Brain pericyte (primary cell): Measurements from ENCODE around the gene NME3.
"Not testable (repeated sequence)": the region's sequence is repeated elsewhere in the genome, so short reads cannot be mapped to it uniquely, and the experiment has no call there.

Source experiments
- DNase-seq: peaks from one replicate; pipeline ENCODE4 v3.0.0-alpha.2; 2012; ENCODE audit warnings: low read depth, low spot score

The NME3 gene

DNA sequence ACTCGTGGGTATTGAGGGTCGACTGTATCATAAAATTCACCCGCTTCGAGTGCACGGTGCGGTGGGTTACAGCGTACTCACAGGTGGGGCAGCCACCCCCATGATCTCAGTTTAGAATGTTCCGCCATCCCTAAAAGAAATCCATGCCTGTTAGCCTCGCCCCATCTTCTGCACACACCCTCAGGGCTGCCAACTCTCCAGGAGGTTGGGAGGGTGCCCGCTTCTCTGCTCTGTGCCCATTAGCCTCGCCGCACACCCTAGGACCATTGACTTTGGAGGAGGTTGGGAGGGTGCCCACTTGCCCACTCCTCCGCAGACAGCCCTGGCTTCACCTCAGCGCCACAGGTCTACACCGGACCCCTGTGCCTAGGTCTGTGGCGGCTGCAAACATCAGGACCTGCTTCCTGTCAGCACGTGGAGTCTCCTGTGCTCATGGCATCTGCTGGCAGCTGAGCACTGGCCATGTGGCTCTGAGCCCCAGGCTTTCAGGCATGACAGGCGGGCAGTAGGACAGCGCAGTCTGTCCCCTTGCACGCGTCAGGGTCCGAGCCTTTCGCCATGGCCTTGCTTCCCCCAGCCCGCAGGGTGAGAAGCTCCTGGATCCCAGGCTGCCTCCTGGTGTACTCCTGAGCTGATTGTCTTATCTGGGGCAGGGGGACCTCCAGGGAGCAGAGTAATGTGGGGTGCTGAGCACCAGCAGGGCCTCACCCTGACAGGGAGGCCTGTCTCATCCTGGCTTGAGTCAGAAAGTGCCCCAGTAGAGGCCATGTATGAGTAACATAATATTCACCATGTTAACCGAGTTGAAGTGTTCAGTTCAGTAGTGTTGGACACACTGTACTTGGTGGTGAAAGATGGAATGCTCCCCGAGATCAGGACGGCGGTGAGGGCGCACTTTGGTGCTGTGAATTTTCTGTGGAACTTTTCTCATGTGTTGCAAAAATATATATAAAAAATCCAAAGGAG lies 21.9 kb downstream of the NME3 start:
- no peak for DNase-seq

- DNase-seq = no peak
Observed at GRCh38 chr16:1747934-1748333, 23.4 kb downstream of the NME3 start.

- no peak for DNase-seq
Observed at GRCh38 chr16:1746693-1747195, 24.6 kb downstream of the NME3 start.

DNA sequence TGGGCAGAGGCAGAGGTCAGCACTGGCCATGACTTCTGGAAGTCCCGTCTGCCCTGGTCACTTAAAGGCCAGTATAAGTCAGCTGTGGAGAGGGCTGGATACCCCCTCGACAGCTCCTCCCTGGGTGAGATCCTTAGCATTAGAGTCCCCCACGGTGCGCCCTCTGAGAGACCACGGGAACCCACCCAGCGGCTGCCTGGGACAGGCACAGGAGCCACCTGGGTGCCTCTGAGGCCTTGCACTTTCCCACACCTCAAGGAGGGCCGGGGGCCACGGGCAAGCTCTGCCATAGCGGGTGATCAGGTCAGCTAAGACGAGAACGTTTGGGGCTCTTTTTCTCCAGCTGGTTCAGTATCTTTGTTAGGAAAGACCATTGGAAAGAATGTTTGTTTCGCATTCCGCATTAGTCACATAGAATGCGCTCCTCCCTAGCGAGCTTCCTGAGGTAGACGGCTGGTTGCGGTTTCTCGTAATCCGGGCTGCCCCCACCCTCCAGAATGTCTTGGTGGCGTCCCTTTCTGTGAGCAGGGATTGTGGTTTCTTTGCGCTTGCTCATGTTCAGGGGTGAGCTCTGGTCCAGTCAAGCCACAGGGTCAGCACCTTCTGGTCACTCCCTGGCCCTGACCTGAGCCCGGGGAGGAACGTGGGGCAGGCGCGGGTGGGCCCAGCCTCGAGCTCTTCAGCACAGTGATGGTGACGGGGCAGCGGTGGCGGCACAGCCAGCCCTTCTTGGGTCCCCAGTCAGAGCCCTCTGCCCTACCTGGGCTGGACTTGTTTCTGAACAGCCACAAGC lies 25.2 kb downstream of the NME3 start:
- DNase-seq = no peak

DNA sequence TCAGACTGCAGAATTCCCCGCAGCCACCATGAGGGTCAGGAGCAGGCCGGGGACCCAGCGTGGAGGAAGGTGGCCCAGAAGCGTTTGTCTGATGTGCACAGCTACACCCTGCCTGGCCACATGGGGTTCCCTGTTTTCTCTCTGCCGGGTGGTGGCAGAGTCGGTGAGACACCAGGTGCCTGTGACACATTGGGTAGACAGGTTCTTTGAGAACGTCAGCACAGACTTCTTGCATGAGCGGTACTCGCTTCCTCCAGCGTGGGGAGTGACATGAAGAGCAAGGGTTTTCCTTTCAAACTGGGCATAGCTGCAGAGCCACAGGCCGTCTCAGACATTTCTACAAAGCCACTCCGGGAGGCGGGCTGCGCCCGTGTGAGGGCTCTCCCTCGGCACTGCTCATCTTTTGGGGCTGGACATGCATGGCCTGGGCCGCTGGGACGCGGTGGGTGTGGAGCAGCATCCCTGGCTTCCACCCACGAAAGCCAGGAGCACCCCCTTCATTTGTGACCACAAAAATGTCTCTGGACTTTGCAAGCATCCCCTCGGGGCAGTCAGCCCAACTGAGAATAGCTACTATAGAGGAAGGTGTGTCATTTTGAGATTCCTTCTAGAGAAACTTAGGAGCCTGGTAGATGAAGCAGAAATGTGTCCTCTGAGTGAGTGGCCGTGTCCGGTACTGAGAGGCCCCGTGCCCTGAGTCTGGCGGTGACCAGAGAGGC lies 26.0 kb downstream of the NME3 start:
- DNase-seq = no peak

- DNase-seq = no peak
Observed at GRCh38 chr16:1744338-1744840, 27.0 kb downstream of the NME3 start.

DNA sequence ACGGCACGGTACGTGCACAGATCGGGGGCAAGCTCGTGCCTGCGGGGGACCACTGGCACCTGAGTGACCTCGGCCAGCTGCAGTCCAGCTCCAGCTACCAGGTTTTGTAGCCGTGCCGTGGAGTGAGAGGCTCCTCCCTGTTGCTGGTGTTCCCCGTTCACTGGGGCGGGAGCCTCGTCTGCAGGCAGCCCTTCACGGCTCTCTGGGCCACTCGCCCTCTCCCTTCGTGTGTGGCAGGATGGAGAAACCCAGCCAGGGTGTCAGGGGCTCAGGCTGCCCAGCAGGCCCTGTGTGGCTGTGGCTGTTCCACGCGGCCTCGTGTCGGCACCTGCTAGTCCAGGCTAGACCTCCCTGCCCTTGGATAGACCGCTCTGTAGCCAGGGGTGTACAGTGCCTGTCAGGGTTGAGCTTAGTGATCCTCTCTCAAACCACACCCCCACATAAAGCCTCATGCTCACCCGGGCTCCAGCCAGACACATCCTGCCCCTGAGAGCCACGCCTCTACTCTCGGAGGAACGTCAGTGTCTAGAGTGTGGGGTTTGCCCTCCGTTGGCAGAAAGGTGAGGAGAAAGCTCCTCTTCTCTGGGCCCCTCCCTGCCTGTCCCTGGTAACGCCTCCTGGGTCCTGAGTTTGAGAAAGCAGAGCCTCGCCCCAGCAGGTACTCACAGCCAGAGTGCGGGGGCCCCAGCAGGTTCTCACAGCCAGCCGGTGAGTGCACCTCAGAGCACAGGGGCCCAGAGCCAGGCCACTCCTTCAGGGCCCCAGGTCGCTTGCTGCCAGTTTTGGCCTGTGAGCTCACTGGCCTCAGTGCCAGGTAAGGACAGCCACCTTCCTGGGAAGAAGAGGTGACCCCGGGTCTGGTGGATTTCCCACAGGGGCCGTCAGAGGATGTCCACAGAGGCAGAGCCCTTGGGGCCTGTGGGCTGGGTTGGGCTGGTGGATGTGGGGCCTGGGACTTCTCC lies 27.7 kb downstream of the NME3 start:
- no peak for DNase-seq

DNA sequence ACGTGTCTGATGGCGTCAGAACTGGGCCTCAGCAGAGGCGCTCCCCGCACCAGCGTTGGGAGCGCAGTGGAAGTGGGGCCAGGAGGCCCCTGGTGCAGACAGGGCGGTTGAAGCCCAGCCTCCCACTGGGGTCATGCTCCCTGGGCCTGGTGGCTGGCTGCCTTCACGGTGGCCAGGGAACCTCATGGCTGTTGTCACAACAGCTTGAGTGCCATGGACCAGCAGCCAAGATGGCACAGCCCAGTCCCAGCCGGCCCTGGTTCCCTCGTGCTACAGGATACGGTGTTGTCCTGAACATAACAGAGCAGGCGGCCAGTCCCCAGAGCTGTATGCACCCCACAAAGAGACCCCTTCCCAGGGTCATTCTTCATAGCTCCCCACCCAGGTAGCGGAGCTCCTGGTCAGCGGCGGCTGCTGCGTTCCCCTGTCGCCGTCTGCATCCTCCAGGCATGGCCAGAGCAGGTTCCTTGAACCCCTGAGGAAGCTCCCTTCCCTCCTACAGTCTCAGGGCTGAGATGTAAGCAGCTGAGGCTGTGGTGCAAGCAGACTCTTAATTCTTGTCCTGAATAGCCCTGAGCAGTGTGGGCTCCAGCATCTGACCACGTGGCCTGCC lies 29.7 kb downstream of the NME3 start:
- no peak for DNase-seq

GRCh38 chr16:1740781-1741490 lies 30.4 kb downstream of the NME3 start:
- DNase-seq = no peak

DNA sequence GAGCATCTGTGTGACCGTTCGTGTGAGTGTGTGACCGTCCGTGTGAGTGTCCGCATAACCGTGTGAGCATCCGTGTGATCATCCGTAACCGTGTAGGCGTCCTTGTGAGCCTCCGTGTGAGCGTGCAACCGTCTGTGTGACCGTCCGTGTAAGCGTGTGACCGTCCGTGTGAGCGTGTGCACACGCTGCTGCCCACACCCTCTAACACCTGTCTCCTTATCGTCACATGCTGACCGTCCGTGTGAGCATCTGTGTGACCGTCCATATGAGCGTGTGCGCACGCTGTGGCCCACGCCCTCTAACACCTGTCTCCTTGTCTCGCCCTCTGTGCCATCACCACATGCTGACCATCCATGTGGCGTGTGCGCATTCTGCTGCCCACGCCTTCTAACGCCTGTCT lies 31.1 kb downstream of the NME3 start:
- DNase-seq = no peak

GRCh38 chr16:1734816-1735215 lies 36.5 kb downstream of the NME3 start:
- DNase-seq = no peak

- DNase-seq = no peak
Observed at GRCh38 chr16:1734123-1734522, 37.2 kb downstream of the NME3 start.

GRCh38 chr16:1732551-1732987 lies 38.8 kb downstream of the NME3 start:
- DNase-seq = not testable (repeated sequence)

DNA sequence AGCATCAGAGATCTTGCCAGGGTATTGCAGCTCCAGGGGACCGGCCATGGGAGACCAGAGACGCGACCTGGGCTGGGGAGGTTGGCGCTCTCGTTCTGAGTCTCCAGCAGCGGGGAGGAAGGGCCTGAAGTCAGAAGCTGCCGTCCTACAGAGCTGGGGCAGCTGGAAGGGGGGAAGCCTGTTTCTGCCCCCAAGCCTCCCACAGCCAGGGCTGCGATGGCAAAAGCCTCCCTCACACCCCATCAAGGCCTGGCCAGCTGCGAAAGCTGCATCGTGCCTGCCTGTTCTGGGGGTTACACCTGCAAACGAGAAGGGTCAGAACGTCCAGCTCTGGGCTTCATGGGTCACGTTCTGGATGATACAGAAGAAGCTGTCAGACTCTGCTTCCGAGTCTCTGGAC lies 39.3 kb downstream of the NME3 start:
- DNase-seq = no peak

GRCh38 chr16:1731603-1732002 lies 39.7 kb downstream of the NME3 start:
- no peak for DNase-seq

- no peak for DNase-seq
Observed at GRCh38 chr16:1731073-1731472, 40.3 kb downstream of the NME3 start.

GRCh38 chr16:1729445-1729844 lies 41.9 kb downstream of the NME3 start:
- no peak for DNase-seq

- no peak for DNase-seq
Observed at GRCh38 chr16:1729026-1729425, 42.3 kb downstream of the NME3 start.
